OCI-LY7 (cell line): ENCODE results near the gene IL21R. TPM values are rescaled to one million over a fixed set of nuclear protein-coding genes. Genes with fewer than 3 reads are reported as not detected.

Experiments
- BruUV-seq: library from RNA; stranded (reverse); fragments of 400-500 nt; replicated peaks from 2 replicates; lab custom pipeline; 2021; lab: Mats Ljungman, UMichigan
- CTCF ChIA-PET: fragments of 300-600 bp; sonication (Branson Sonifier 250); formaldehyde crosslinking; loops from one replicate; lab custom pipeline; 2022; ENCODE audit warnings: antibody characterized with exemption; ENCODE audit not compliant: unreplicated experiment; lab: Charles Lee
- POLR2A ChIA-PET: fragments of 300-600 bp; sonication (Branson Sonifier 250); formaldehyde crosslinking; loops from one replicate; lab custom pipeline; 2022; ENCODE audit warnings: antibody characterized with exemption; lab: Charles Lee
- DNase-seq: peaks from one replicate; pipeline ENCODE4 v3.0.0-alpha.2; 2015; ENCODE audit warnings: low spot score
- H2AFZ ChIP-seq: fragments of 200-600 bp; sonication (generic), shearing (Covaris generic); 2 replicates; pipeline ENCODE4 v1.6.1; 2014; ENCODE audit warnings: mild to moderate bottlenecking, antibody characterized with exemption, low read length, moderate library complexity
- H3K27ac ChIP-seq: fragments of 200-600 bp; sonication (generic); 2 replicates; pipeline ENCODE4 v1.5.1; 2014; ENCODE audit warnings: mixed run types, low read depth, mild to moderate bottlenecking, moderate library complexity, low read length, inconsistent platforms; ENCODE audit not compliant: poor library complexity, severe bottlenecking
- H3K36me3 ChIP-seq: fragments of 200-600 bp; sonication (generic); 2 replicates; pipeline ENCODE4 v1.6.1; 2014; ENCODE audit warnings: mild to moderate bottlenecking, antibody characterized with exemption, low read length, moderate library complexity, mixed read lengths; ENCODE audit not compliant: insufficient read depth
- H3K4me1 ChIP-seq: fragments of 200-600 bp; sonication (generic); 2 replicates; pipeline ENCODE4 v1.5.1; 2014; ENCODE audit warnings: mild to moderate bottlenecking, low read length; ENCODE audit not compliant: insufficient read depth, poor library complexity, severe bottlenecking
- H3K4me2 ChIP-seq: fragments of 200-600 bp; sonication (generic); 2 replicates; pipeline ENCODE4 v1.6.1; 2014; ENCODE audit warnings: mild to moderate bottlenecking, low read length
- H3K4me3 ChIP-seq: fragments of 200-600 bp; sonication (generic); 2 replicates; pipeline ENCODE4 v1.5.1; 2014; ENCODE audit warnings: mild to moderate bottlenecking, low read depth, low read length; ENCODE audit not compliant: poor library complexity, severe bottlenecking
- H3K79me2 ChIP-seq: fragments of 200-600 bp; sonication (generic); 2 replicates; pipeline ENCODE4 v1.6.1; 2016; ENCODE audit warnings: low read depth, mild to moderate bottlenecking, low read length, moderate library complexity, mixed read lengths; ENCODE audit not compliant: insufficient read depth
- H3K9me2 ChIP-seq: fragments of 200-600 bp; sonication (generic); 2 replicates; pipeline ENCODE4 v1.6.1; 2016; ENCODE audit warnings: mild to moderate bottlenecking, low read length, mixed read lengths; ENCODE audit not compliant: insufficient read depth
- H3K9me3 ChIP-seq: fragments of 200-600 bp; sonication (generic); 2 replicates; pipeline ENCODE4 v1.6.1; 2014; ENCODE audit warnings: mild to moderate bottlenecking, mixed run types, low read length, mixed read lengths
- H4K20me1 ChIP-seq: fragments of 200-600 bp; sonication (generic); 2 replicates; pipeline ENCODE4 v1.6.1; 2014; ENCODE audit warnings: mild to moderate bottlenecking, antibody characterized with exemption, low read length, moderate library complexity, mixed read lengths; ENCODE audit not compliant: insufficient read depth
- EZH2phosphoT487 ChIP-seq: fragments of 200-600 bp; sonication (generic); IDR thresholded peaks from 2 replicates; pipeline ENCODE4 v1.6.1; 2018; ENCODE audit warnings: low read depth, borderline replicate concordance, mild to moderate bottlenecking, mixed run types, antibody characterized with exemption, low read length, moderate library complexity, mixed read lengths
- intact Hi-C: fragments of 100-400 bp; cut with micrococcal nuclease; formaldehyde crosslinking; loops from one replicate; pipeline ENCODE4 v1.10.0; 2022; ENCODE audit not compliant: unreplicated experiment
- total RNA-seq, 2 experiments: library from RNA; depleted of rRNA in 1 of 2; stranded (reverse); fragments of >200 nt in 1 of 2; shearing (Covaris generic) in 1 of 2; gene quantifications; 2 replicates each; pipeline ENCODE4 v1.2.3, GENCODE V29; 2014 to 2022
- TF ChIP-seq, protein P1 (sequence below): fragments of 200-600 bp; sonication (generic); conservative IDR thresholded peaks from 2 replicates; pipeline ENCODE4 v1.5.1; 2014; ENCODE audit warnings: mild to moderate bottlenecking, antibody characterized with exemption, low read length, moderate library complexity, mixed read lengths

IL21R gene
- total RNA-seq, 2 experiments from 2014 or later, result 10.0 to 47.0 TPM

DNA sequence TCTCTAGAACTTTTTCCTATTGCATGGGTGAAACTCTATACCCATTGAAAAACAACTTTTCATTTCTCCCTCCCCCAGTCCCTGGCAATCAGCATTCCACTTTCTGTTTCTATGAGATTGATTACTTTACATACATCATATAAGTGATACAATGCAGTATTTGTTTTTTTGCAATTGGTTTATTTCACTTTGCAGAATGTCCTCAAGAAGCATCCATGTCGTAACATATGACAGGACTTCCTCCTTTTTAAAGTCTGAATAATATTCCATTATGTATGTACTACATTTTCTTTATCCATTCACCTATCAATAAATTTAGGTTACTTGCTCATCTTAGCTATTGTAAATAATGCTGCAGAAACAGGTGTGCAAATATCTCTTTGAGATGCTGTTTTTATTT, 8.8 kb downstream of the IL21R start:
- POLR2A ChIA-PET, result interaction anchor here (0.7 kb wide), 1 partner anchor 12 kb away, joined by 3 read pairs; no protein-coding TSS in a partner anchor
- H3K27ac ChIP-seq, result no peak overlapping the region
- CTCF ChIA-PET, result no interaction called here
- peaks cover 25% of the 10 kb centered on the region; the same call in 1 of the 2 replicates for H3K9me3 ChIP-seq
- intact Hi-C loops, result no loop called here
- DNase-seq, result no peak
- H4K20me1 ChIP-seq, result no peaks in the 10 kb centered on the region
- H3K4me3 ChIP-seq, result no peak overlapping the region
- H2AFZ ChIP-seq, result no peak overlapping the region
- H3K4me2 ChIP-seq, result no peak overlapping the region
- BruUV-seq, result no TSS peak
- peaks cover 53% of the 10 kb centered on the region for H3K79me2 ChIP-seq
- H3K4me1 ChIP-seq, result peaks cover 32% of the 10 kb centered on the region
- peaks cover 44% of the 10 kb centered on the region for H3K36me3 ChIP-seq
- no peaks in the 10 kb centered on the region for H3K9me2 ChIP-seq
- TF ChIP-seq EZH2phosphoT487, result no peak
- TF ChIP-seq, protein P1, sequence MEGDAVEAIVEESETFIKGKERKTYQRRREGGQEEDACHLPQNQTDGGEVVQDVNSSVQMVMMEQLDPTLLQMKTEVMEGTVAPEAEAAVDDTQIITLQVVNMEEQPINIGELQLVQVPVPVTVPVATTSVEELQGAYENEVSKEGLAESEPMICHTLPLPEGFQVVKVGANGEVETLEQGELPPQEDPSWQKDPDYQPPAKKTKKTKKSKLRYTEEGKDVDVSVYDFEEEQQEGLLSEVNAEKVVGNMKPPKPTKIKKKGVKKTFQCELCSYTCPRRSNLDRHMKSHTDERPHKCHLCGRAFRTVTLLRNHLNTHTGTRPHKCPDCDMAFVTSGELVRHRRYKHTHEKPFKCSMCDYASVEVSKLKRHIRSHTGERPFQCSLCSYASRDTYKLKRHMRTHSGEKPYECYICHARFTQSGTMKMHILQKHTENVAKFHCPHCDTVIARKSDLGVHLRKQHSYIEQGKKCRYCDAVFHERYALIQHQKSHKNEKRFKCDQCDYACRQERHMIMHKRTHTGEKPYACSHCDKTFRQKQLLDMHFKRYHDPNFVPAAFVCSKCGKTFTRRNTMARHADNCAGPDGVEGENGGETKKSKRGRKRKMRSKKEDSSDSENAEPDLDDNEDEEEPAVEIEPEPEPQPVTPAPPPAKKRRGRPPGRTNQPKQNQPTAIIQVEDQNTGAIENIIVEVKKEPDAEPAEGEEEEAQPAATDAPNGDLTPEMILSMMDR, result no peak

DNA sequence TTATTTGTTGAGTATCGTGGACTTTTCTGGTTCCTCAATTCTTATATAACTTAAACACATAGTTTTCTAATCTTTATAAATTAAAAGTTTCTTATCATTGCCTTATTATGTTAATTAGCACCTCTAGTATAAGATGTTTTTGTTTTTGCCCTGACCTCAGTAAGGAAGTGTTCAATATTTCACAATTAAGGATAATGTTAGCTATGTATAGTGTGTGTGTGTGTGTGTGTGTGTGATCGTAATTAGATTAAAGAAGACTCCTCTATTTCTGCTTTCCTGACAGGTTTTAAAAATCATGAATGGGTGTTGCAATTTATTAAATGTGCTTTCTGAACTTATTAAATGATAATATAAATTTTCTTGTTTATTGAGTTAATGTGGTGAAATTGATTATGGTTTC, 12.0 kb downstream of the IL21R start:
- TF ChIP-seq, protein P1, result no peak
- TF ChIP-seq EZH2phosphoT487, result no peak

DNA sequence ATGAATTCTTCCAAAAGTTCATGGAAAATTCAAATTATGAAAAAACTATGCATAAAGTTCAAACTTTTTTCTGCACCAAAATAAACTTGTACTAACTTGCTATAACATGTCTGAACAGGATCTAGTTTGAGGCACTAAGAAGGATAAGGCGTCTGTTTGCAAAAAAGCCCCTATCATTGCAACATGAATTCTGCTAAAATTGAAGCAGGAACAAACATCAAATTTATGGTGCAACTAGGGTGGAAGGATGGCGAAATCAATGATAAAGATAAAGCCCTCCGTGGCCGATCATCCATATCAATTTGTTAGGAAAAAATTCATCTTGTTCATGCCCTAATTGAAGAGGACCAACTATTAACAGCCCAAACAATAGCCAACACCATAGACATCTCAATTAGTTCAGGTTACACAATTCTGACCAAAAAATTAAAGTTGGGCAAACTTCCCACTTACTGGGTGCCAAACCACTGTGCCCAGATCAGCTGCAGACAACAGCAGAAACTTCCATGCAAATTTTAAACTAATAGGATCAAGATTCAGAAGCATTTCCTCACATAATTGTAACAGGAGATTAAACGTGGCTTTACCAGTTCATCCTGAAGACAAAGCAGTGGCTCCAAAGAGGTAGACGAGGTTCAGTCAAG, 12.9 kb downstream of the IL21R start:
- no peak for DNase-seq
- Histone ChIP-seq H3K9me2 (no peaks in the 10 kb centered on the region), H3K79me2 (peaks cover 41% of the 10 kb centered on the region), H3K27ac (no peak overlapping the region), H3K4me1 (no peaks in the 10 kb centered on the region), H2AFZ (no peak overlapping the region), H4K20me1 (no peaks in the 10 kb centered on the region), H3K4me2 (no peak overlapping the region), H3K36me3 (peaks cover 61% of the 10 kb centered on the region), H3K9me3 (peaks cover 19% of the 10 kb centered on the region; the same call in 1 of the 2 replicates), H3K4me3 (no peak overlapping the region)
- intact Hi-C loops, result no loop called here
- TF ChIP-seq EZH2phosphoT487, result no peak
- TF ChIP-seq, protein P1, result no peak
- CTCF ChIA-PET, result no interaction called here
- no TSS peak for BruUV-seq
- POLR2A ChIA-PET, result no interaction called here

More for the DNA sequence above, 12.0 kb downstream of the IL21R start:
- Histone ChIP-seq H3K4me3 (no peak overlapping the region), H3K4me1 (peaks cover under 1% of the 10 kb centered on the region), H3K4me2 (no peak overlapping the region), H4K20me1 (no peaks in the 10 kb centered on the region), H3K9me2 (no peaks in the 10 kb centered on the region), H3K79me2 (peaks cover 48% of the 10 kb centered on the region), H2AFZ (no peak overlapping the region), H3K27ac (no peak overlapping the region), H3K9me3 (peaks cover 25% of the 10 kb centered on the region; the same call in 1 of the 2 replicates), H3K36me3 (peaks cover 63% of the 10 kb centered on the region)
- BruUV-seq, result no TSS peak
- ChIA-PET POLR2A (no interaction called here), CTCF (no interaction called here)
- intact Hi-C loops, result no loop called here
- no peak for DNase-seq
